ENCODE measurements around the gene SELP. TPM values are rescaled to one million over a fixed set of nuclear protein-coding genes. Genes with fewer than 3 reads are reported as not detected.

The SELP gene
- total and polyA plus RNA-seq, 2 of the 13 experiments (the other 11 are each of a cell fraction or from before 2014, with no cell fraction given): 0.11 TPM; not detected in 1

GRCh38 chr1:169570172-169570574 is 59.8 kb downstream of the SELP start (continued):
- TF ChIP-seq HMGXB3 (CRISPR knock-in tag; IDR thresholded peaks at IDR 0.05; ENCODE audit: borderline replicate concordance) (no peak), RBFOX2 (IDR thresholded peaks at IDR 0.05; ENCODE audit: low read depth, low read length) (0 out of 2 replicates have a peak, but pooled peaks have one; percentile 11), ETV5 (CRISPR knock-in tag; IDR thresholded peaks at IDR 0.05; ENCODE audit: borderline replicate concordance) (peak; percentile 60; the same call in 1 of the 2 replicates), FOXA3 (CRISPR knock-in tag; IDR thresholded peaks at IDR 0.05) (peak; percentile 93), CBX5 (CRISPR knock-in tag; IDR thresholded peaks at IDR 0.05; ENCODE audit: borderline replicate concordance) (no peak), RFX1 (IDR thresholded peaks at IDR 0.05) (no peak), MED1 (CRISPR knock-in tag; IDR thresholded peaks at IDR 0.05) (peak; percentile 89), SALL1 (CRISPR knock-in tag; IDR thresholded peaks at IDR 0.05) (peak; percentile 92; the same call in 1 of the 2 replicates), RFX5 (IDR thresholded peaks at IDR 0.05; ENCODE audit: low read depth, low read length) (no peak), ZNF609 (CRISPR knock-in tag; IDR thresholded peaks at IDR 0.05; ENCODE audit: borderline replicate concordance) (no peak; the same call in 1 of the 2 replicates), SATB2 (CRISPR knock-in tag; IDR thresholded peaks at IDR 0.05) (no peak), E2F5 (CRISPR knock-in tag; conservative IDR thresholded peaks at IDR 0.05) (no peak), ZNF256 (CRISPR knock-in tag; conservative IDR thresholded peaks at IDR 0.05) (no peak), CEBPB (IDR thresholded peaks at IDR 0.05; ENCODE audit: borderline replicate concordance, low read depth, low read length) (peak; percentile 93), ZEB1 (IDR thresholded peaks at IDR 0.05; ENCODE audit: insufficient replicate concordance, low read depth) (peak; percentile 87), SIX4 (CRISPR knock-in tag; IDR thresholded peaks at IDR 0.05) (peak; percentile 73), ZNF550 (CRISPR knock-in tag; IDR thresholded peaks at IDR 0.05; ENCODE audit: borderline replicate concordance) (no peak), HIC2 (CRISPR knock-in tag; IDR thresholded peaks at IDR 0.05; ENCODE audit: low read depth) (no peak), RCOR2 (CRISPR knock-in tag; IDR thresholded peaks at IDR 0.05) (peak; percentile 50; the same call in 1 of the 2 replicates), ZNF605 (CRISPR knock-in tag; IDR thresholded peaks at IDR 0.05) (no peak)

All from HepG2 (cell line).